ENCODE measurements around the gene CYP2C9.
"Not testable (repeated sequence)": the region's sequence is repeated elsewhere in the genome, so short reads cannot be mapped to it uniquely, and the experiment has no call there.

CYP2C9 gene

DNA sequence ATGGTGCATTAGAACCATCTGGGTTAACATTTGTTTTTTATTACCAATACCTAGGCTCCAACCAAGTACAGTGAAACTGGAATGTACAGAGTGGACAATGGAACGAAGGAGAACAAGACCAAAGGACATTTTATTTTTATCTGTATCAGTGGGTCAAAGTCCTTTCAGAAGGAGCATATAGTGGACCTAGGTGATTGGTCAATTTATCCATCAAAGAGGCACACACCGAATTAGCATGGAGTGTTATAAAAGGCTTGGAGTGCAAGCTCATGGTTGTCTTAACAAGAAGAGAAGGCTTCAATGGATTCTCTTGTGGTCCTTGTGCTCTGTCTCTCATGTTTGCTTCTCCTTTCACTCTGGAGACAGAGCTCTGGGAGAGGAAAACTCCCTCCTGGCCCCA is at the start of gene CYP2C9:
Gene CYP2C9 (plus strand): TSS at position 276 of the 400 bp plus-strand sequence. CDS start 25 bp downstream, at position 301.
- DNase-seq, result no peak

DNA sequence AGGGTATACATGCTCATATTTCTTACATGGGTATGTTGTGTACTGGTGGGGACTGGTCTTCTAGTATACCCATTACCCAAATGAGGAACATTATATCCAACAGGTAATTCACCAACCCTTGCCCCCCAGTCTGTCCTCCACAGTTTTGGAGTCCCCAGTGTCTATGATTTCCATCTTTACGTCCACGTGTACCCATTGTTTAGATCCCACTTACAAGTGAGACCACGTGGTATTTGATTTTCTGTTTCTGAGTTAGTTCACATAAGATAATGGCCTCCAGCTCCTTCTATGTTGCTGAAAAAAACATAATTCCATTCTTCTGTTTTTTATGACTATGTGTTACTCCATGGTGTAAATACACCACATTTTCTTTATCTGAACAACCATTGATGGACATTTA is 49.3 kb upstream of the CYP2C9 start:
- DNase-seq, result no peak

DNA sequence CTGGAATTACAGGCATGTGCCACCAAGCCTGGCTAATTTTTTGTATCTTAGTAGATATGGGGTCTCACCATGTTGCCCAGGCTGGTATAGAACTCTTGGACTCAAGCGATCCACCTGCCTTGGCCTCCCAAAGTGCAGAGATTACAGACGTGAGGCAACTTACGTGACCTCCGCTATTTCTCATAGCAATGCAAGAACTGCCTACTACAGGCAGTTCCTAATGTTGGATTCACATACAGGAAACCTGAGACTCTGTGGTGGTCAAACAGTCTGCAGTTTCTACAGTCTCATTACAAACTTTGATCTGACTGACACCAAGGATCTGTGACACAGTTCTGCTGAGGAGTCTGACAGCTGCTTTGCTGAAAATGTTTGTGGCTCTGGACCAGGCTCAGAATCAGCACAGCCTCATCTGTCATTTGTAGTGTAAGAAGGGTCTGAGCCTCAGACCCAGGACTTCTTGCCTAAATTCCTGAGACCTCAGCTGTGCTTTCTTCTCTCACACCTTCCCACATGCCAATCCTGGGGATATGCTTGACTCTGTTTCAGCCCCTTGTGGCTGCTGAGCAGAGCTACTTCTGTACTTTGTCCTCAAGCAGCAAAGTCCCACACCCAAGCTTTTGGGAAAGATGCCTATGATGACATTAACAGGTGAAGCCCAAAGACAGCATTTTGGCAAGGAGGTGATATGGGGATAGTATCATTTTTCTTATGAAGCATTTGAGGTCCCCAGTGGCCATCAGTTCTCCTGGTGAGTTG is 48.0 kb upstream of the CYP2C9 start:
- DNase-seq, result no peak

GRCh38 chr10:94898414-94898813 is 40.0 kb upstream of the CYP2C9 start:
- not testable (repeated sequence) for DNase-seq

DNA sequence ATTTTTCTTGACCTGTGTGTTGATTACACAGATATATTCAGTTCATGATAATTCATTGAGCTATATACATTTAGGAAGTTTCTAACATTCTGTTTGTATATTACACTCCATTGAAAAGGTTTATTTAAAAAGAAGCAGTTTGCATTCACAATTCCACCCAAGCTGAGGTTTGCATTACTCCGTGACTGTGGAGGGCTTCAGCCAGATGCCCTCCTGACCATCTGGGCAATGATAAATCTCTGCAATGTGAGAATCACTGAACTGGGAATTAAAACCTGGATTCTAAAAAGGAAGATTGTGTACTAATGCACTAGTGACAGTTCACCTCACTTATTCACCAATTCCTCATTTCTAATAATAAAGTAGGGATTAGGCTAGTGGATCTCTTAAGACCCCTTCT is 36.4 kb upstream of the CYP2C9 start:
- DNase-seq, result no peak

- DNase-seq, result no peak
These were observed 35.9 kb upstream of the CYP2C9 start for GRCh38 chr10:94902570-94902969.

DNA sequence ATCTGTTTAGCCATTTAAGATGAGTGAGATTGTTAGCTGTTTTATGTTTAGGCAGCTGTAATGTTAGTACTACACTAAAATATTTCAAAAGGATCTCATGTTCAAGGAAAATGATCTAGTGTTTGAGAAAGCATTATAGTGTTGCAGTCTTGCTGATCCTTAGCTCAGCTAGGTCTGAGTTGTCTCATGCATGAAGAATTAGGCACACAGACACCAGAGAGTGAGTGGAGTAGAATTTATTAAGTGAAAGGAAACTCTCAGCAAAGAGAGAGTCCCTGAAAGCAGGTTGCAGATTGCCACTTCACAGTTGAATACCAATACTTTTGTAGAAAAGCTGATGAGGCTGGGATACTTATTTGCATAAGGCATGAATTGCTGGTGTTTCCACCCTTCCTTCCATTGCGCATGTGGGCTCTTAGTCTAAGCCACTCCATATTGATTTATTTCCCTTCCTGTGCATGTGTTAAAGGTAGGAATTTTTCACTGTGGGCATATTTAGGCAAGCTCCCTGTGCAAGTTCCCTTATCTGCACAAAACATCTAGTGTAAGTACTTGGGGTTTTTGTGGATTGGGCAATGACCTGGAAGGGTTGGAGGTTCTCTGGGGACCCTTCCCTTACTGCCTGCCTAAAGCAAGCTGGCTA is 33.8 kb upstream of the CYP2C9 start:
- not testable (repeated sequence) for DNase-seq

DNA sequence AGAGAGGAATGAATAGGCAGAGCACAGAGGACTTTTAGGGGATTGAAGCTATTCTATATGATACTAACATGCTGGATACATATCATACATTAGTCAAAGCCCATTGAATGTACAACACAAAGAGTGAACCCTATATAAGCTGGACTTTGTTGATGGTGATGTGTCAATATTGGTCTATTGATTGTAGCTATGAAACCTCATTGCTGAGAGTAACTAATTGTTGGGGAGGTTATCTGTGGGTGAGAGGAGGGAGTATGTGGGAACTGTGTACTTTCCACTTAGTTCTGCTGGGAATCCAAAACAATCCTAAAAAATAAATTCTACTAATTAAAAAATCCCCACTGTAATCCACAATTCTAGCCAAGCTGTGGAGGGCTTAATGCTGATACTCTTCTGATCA is 22.0 kb upstream of the CYP2C9 start:
- DNase-seq, result no peak

DNA sequence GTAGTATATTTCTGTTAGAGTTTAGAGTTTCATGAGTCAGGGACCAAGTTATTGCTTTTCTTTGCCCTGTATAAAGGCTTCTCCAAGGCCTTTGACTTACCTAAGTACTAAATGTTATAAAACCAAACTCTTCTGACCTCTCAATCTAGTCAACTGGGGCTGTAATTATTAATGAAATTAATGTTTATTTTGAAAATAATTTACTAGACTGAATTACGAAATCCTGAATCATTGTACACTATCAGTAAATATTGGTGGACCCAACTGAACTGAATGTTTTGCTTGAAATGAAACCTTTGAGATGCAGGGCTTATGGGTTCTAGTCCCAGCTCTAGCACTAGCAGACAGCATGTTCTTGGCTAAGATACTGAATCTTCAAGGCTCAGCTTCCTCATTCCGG is 1.7 kb upstream of the CYP2C9 start:
- DNase-seq, result no peak

DNA sequence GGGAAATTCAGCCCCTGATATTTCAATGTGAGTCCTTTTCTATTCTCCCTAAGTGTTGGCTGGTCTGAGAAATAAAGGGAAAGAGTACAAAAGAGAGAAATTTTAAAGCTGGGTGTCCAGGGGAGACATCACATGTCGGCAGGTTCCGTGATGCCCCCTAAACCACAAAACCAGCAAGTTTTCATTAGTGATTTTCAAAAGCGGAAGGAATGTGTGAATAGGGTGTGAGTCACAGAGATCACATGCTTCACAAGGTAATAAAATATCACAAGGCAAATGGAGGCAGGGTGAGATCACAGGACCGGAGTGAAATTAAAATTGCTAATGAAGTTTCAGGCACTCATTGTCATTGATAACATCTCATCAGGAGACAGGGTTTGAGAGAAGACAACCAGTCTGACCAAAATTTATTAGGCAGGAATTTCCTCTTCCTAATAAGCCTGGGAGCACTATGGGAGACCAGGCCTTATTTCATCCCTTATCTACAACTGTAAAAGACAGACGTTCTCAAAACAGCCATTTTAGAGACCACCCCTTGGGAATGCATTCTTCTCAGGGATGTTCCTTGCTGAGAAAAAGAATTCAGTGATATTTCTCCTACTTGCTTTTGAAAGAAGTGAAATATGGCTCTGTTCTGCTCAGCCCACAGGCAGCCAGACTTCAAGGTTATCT is 5.1 kb downstream of the CYP2C9 start:
- DNase-seq, result not testable (repeated sequence)

DNA sequence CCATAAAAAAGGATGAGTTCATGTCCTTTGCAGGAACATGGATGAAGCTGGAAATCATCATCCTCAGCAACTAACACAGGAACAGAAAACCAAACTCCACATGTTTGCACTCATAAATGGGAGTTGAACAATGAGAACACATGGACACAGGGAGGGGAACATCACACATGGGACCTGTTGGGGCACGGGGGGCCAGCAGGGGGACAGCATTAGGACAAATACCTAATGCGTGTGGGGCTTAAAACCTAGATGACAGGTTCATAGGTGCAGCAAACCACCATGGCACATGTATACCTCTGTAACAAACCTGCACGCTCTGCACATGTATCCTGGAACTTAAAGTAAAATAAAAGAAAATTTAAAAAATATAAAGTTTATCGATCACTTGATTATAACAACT is 7.7 kb downstream of the CYP2C9 start:
- DNase-seq, result not testable (repeated sequence)

- no peak for DNase-seq
These were observed 25.4 kb downstream of the CYP2C9 start for GRCh38 chr10:94963901-94964300.

GRCh38 chr10:94983555-94983954 is 45.1 kb downstream of the CYP2C9 start:
- DNase-seq, result no peak

- DNase-seq, result no peak
These were observed 50.7 kb downstream of the CYP2C9 start for GRCh38 chr10:94989192-94989591.

- no peak for DNase-seq
These were observed 52.9 kb downstream of the CYP2C9 start for GRCh38 chr10:94991243-94991888.

DNA sequence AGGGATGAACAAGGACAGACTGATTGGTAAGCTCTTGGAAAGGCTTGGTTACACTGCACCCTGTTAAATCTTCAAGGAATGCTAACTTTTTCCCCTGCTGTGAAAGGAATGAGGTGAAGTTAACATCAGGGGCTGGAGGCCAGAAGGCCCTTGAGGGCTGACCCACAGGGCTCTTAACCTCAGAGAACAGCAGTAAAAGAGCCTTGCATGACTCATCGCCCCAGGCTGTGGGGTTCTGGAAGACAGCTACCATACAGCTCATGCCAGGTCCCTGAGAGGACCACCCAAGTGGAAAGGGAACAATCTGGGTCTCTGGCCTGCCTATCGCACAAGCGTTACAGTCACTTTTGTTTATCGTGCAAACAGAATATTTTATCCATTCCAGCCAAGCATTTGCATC is 54.4 kb downstream of the CYP2C9 start:
- no peak for DNase-seq

- DNase-seq, result no peak
These were observed 59.3 kb downstream of the CYP2C9 start for GRCh38 chr10:94997741-94998174.

DNA sequence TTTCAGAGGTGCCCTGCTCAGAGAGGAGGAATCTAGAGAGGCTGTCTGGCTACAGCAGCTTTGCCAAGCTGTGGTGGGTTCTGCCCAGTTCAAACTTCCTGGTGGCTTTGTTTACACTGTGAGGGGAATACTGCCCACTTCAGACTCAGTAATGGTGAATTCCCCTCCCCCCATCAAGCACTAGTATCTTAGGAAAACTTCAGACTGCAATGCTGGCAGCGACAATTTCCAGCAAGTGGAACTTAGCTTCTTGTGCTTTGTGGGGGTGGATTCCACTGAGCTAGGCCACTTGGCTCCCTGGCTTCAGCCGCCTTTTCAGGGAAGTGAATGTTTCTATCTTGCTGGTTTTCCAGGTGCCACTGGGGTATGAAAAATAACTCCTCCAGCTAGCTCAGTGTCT is 88.0 kb downstream of the CYP2C9 start:
- no peak for DNase-seq

DNA sequence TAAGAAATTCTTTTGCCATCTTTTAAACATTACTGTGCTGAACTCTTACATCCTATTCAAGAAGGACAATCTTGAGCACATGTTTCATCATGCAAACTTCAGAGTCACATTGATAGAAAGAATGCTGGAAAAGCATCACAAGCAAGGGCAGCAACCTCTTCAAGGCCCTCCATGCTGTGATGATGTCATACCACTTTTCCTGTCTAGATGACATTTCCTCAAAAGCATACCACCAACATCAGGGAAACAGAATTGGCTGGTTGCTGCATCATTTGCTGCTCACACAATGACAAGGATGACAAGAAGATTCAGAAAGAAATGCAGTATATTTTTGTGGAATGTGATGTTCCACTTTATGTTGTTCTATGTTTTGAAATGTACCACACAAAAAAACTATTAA is 93.2 kb downstream of the CYP2C9 start:
- no peak for DNase-seq

- DNase-seq, result no peak
These were observed 95.9 kb downstream of the CYP2C9 start for GRCh38 chr10:95034401-95034800.

DNA sequence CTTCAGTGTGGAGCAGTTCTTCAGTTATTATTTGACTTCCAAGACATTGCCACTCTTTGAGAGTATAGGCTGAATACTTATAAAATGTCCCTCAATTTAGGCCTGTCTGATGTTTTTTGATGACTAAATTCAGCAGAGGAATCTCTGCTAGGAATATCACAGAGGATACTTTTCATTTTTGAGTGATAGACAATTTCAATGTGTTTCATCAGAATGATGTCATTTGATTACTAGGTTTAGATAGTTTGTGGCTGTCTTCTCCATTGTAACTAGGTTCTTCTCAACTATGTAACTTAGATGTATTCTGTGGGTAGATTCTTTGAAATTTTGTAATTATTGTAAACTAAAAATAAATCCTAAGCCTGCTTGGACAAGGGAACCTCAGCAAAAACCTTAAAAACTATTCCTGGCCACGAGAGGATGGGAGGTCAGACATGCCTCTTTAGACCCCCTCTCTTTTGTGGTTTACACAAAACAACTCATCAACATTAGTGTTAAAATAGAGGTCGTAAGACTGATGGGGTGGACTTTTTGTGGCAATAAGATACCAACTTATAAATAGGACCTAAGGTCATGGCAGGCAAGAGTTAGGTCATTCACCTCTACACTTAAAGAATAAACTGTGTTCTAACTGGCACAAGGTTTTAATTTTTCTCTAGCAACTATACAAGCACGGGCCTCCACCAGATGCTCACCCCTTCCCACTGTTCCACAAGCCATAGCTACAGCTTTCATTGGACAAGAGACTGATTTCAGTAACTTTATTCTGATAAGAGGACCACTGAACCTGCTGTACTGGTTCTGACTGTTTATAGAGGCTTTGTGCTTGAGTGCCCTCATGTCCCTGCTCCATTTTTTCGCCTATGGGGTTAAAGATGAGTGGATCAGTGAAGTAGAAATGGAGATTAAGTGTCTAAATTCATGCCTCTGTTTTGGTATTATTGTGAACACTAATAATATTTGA is 97.2 kb downstream of the CYP2C9 start:
- no peak for DNase-seq

DNA sequence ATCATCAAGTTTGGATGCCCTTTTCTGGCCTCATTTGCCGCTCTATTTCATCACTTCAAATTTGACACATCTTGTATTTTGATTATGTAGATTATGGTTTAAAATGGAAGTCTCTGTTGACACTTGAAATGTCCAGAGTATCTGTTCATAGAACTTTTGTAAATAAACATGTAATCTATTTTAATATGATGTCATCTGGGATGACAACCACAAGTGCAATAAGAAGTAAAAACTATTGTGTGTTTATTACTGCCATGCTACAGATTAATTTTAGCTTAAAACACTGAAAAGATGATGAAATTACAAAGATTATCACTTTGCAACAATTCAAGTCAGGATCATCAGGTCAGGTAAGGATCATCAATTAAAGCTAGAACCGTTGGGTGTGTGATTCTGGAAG is 100.8 kb downstream of the CYP2C9 start:
- no peak for DNase-seq

All from stimulated activated CD4-positive, alpha-beta T cell treated with anti-CD3 and anti-CD28 coated beads, Interleukin-15, amount 100 ng/mL, for 24 hours (primary cell).